Activated CD8-positive, alpha-beta memory T cell treated with anti-CD3 and anti-CD28 coated beads for 24 hours (primary cell): ENCODE results near the gene TAOK1.
A peak's percentile ranks its signal among the peaks of the same experiment; 100 is the strongest.
"Not testable (repeated sequence)": the region's sequence is repeated elsewhere in the genome, so short reads cannot be mapped to it uniquely, and the experiment has no call there.

Experiments
- DNase-seq: peaks from one replicate; pipeline ENCODE4 v3.0.0-alpha.2; 2020

Gene TAOK1

DNA sequence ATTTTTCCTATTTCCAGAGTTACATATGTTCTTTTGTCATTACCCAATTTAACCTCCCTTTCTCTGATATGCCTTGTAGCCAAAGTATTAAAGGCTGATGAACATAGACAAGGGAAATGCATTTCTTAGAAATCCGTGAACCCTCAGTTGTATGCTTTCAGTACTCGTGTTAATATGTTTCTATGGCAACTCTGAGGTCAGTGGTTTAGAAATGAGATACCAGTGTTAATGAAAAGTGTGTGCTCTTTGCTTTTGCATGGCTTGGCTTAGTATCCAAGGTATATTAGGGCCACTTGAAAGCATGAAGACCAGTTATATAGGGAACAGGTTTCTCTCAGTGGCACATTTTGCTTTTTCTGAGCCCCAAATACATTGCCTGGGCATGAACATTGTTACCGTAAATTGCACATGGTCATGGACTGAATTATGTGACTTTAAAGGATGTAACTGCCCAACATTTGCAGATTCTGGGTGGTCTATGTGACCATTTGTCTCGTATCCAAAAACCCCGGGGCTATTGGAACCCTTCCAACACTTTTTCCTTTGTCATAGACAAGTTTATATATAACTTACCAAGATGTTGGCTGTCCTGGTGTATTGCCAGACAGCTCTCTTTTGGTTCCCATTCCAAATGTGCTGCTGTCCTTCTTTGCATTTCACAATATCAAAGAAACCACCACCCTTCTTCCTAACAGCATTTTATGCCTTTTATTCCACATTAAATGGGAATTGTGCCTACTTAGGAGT lies 159.2 kb downstream of the TAOK1 start:
- DNase-seq, result no peak

DNA sequence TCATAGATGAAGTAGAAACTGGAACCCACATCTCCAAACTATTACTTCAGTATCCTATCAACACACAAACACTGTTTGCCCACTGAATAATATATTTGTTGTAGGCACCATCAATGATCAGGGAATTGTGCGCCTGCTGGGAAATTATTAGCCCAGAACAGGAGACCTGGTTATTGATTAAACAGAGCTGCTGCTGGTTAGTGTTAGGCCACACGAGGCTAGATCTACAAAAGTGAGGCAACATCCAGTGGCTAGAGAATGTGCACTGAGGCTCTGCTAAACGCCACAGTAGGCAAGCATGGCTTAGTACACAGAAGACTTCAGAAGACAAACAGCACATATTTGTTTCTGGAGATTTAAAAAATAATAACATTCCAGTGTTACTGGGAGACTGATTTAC lies 165.7 kb downstream of the TAOK1 start:
- no peak for DNase-seq

DNA sequence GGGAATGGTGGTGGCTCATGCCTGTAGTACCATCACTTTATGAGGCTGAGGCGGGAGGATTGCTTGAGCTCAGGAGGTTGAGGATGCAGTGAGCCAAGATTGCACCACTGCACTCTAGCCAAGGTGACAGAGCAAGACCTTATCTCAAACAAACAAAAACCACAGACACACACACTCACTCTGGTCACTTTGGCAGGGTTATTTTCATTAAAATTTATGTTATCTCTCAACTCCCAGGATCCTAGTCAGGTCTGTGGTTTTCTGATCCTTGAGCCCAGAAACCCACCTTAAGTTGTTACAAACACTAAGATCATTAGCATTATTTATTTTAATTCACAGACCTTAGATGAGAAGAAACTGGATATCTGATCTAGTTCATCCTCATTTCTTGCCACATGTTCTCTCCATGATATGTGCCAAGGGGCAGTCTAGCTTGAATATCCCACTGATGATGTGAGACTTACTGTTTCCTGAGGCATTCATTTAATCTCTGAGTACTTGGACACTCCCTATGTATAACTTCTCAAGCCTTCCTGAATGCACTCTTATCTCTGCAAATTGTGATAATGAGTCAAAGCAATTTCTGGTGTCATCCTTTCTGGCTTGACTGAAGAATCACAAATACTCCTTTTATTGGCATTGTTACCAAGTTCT lies 167.0 kb downstream of the TAOK1 start:
- no peak for DNase-seq

DNA sequence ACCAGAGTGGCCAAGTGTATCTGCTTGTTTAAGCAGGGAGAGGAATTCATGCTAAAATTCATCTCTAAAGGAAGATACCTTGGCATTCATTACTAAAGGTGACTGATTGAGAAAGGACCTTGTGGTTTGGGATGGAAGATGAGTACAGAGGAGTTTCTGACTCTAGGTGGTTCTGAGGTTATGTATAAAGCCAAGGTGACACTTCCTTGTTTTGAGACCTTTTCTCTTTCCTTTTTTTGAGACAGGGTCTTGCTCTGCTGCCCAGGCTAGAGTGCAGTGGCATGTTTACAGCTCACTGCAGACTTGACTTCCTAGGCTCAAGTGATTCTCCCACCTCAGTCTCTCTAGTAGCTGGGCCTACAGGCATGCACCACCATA lies 167.6 kb downstream of the TAOK1 start:
- DNase-seq, result no peak

DNA sequence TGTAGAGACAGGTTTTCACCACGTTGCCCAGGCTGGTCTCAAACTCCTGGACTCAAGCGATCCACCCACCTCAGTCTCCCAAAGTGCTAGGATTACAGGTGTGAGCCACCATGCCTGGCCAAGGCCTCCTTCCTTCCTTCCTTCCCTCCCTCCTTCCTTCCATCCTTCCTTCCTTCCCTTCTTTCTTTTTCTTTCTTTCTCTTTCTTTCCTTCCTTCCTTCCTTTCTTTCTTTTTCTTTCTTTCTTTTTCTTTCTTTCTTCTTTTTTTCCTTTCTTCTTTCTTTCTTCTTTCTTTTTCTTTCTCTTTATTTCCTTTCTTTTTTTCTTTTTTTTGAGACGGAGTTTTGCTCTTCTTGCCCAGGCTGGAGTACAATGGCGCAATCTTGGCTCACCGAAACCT lies 168.0 kb downstream of the TAOK1 start:
- not testable (repeated sequence) for DNase-seq

DNA sequence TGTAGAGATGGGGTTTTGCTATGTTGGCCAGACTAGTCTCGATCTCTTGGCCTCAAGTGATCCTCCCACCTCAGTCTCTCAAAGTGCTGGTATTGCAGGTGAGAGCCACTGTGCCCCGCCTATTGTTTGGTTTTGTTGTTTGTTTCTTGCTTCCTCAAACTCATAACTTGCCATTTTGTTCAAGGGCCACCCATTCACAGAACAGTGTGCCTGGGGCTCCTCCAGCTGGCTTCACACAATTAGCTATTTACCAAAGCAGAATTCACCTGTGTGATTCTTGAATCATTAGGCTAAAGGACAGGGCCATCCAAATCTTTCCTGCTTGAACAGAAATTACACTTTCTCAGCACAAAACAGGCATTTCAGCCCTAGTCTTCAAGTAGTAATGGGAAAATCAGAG lies 169.5 kb downstream of the TAOK1 start:
- no peak for DNase-seq

DNA sequence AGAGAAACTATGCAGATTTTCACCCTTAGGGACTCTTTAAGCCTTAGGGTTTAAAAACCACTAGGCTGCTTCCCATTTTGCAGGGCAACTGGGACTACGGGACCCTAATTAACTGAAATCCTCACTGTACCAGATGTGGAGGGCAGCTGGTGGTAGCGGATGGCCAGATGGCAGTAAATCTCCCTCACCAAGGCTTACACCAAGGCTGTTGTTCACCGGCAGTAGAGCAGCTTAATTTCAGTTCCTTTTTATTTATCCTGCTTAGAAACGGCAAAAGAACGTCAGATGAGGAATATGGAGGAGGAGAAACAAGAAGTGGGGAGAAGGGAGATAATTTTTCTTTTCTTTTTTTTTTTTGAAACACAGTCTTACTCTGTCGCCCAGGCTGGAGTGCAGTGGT lies 170.2 kb downstream of the TAOK1 start:
- peak; percentile 48 for DNase-seq

DNA sequence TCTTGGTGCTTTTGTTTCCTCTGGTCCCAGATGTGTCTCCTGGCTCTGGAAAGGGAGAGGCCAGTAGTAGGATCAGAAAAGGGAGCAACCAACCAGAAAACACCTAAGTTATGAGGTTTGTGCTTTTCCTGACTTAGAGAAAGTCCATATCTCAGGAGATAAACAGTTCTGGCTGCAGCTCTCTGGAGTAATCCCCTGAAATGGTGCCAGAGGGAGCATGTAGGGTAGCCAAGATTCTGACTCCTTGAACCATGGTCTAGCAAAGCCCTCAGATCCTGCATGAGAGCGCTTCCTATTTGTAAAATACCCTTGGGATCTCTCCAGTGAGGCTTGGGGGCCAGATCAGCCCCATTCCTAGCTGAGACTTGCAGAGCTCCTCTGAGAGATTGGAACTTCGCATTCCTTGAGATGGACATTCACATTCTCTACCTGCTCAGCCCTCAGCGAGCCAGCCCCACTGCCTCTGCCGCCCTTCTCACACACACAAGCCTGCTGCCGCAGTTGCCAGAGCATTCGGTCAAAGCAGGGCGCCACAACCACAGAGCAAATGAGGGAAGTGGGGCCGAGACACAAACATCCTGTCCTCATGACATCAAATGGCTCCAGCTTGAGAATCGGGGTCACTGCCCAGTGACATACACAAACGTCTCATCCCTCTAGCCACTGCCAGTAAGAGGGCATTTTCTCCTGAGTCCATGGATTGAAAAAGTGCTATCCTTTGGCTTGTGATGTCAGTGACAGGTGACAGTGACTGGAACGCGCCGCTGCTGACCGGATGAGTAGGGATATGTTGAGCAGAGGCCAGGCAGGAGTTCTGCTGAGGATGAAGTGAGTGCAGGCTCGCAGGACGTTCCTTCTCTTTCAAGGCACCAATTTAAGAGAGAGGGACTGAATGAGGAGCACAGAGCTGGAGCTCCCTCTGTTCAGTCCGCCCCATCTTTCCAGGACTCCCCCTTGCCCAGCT lies 171.7 kb downstream of the TAOK1 start:
- no peak for DNase-seq

DNA sequence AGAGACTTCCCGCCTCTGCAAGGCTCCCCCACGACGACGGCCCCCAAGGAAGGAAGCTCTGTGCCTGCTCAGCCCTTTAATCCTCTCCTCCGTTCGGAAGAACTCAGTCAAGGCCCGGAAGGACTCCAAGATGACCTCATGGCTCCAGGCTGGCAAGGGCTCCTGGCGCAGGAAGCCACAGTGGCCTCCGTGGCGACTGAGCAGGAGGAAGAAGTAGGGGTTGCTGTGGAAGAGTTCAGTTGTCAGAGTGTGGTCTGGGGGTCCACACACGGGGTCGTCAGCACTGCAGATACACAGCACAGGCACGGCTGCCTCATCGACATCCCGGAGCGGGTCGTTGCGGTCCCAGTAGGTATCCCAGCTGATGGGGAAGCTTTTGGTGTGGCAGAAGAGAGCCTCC lies 172.5 kb downstream of the TAOK1 start:
- no peak for DNase-seq

DNA sequence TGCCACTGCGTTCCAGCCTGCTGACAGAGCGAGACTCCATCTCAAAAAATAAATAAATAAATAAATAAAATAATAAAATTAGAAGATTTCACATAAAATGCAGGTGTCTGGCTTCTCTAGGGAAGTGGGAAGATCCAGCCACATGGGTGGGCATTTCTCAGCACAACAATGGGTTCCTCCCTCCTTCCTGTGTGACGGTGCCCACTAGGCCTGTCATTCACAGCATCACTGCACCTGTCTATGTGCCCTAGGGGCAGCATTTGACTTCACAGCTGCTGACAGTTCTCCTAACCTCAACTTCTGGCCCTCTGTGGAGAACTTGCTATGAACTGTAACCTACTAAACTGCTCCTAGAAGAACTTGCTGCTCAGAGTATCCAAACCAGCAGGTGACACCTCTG lies 173.7 kb downstream of the TAOK1 start:
- DNase-seq, result peak; percentile 53

DNA sequence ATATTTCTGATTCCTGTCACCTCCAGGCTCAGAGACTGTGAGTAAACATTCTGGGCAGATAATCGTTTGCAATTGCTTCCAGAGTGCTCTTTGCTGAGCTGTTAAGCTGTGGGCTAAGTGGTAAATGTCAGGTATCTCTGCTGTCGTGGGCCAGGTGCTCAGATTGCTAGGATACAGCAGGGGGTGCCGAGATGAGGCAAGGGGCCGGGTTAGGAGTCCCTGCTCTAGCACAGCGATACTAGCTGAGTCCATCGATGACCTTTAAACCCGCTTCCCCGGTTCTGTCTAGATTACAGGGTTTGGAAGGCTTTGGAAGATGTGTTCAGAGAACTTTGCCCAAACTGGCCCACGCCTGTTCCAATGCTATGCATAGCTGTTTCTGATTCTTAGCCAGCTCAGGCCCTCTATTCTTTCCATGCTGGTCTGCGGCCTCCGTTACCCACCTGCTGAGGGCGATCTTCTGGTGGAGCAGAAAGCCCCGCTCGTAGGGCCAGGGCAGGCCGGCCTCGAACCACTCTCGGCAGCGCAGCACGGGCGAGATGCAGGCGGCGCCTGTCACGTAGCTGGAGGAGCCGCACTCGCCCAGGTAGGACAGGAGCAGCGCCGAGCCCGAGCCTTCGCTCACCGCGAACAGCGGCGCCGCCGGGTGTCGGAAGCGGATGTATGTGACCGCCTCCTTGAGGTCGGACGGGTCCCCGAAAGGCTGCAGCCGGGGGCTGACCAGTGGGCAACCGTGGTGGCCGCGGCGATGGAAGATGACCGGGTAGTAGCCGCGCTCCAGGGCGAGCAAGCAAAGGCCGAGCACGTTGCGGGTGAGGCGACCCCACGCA lies 175.7 kb downstream of the TAOK1 start:
- peak; percentile 84 for DNase-seq

DNA sequence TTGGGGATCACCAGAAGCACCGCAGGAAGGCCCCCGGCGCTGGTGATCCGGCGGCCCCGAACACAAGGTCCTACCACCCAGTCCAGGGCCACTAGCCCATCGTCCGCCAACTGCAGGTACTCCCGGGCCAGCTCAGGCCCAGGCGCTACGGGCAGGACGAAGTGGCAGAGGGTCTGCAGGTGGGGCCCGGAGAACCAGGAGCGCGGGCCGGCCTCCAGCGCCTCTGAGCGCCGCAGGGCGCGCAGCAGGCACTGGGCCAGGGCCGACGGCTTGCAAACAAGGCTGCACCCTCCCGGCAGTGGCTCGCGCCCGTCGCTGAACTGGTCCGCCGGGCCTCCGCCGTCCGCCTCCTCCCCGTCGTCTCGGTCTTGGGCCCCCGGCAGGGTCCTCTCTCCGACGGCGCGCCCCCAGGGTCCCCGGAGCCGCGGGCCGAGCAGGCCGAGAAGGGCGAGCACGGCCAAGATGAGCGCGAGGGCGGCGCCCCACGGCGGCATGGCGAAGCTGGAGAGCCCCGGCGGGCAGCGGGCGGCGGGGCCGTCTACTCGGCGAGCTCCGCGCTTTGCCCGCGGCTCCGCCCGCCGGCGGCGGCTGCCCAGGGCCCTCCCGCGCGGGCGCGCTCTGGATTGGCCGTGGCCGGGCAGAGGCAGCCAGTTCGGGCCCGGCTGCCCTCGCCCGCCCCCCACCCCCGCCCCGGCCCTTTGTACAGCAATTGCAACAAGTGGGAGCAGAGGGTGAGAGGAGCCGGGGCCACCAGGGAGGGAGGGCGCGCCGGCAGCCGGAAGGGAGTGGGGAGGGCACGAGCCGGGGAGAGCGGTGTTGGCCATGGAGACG lies 176.5 kb downstream of the TAOK1 start, which contains the start of gene ABHD15:
Gene ABHD15 (minus strand): TSS at position 565 of the 831 bp plus-strand sequence. CDS start 71 bp downstream, at position 494.
- peak; percentile 86 for DNase-seq

DNA sequence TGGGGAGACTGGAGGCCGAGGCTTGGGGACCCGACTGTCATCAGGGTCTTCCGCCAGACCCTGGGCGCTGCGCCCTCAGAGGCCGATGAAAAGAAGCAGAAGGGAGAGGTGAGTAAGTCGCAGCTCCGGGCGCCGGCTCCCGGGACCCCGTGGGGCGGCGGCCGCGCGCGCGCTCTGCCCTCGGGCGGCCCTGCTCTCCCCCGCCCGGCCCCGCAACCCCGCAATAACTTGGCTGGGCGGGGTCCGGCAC lies 177.1 kb downstream of the TAOK1 start:
- DNase-seq, result no peak

DNA sequence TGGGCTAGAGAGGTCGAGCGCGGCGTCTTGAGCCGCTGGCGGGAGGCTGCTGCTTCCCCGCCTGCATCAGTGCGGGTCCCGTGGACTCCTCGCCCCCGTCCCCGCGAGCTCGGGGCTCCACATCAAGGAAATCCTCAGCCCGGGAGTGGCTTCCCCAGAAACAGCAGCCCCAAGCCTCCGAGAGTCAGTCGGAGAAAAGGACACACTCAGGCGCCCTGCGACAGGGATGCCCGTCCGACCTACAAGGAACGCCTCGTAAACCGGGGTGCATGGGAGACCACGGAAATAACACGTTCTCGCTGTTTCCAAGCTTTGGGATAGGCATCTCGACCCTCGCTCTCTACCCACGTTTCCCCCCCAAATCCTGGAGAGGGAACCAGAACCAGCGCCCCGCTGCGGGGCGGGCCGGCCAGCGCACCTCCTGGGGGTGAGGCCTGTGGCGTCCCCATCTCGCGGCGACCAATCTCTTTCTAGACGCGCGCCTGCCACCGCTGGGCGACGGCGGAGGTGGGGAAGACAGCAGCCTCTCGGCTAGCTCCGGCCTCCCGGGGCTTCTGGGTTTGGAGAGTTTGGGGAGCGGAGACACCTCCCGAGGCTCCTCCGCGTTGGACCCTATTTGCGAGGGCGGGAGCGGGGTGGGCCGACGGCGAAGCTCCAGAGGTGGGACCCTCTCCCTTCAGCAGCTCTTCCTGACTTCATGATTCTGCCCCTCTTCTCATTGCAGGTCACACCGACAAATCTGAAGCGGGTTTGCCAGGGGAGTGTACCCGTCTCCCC lies 177.6 kb downstream of the TAOK1 start:
- DNase-seq, result peak; percentile 89

DNA sequence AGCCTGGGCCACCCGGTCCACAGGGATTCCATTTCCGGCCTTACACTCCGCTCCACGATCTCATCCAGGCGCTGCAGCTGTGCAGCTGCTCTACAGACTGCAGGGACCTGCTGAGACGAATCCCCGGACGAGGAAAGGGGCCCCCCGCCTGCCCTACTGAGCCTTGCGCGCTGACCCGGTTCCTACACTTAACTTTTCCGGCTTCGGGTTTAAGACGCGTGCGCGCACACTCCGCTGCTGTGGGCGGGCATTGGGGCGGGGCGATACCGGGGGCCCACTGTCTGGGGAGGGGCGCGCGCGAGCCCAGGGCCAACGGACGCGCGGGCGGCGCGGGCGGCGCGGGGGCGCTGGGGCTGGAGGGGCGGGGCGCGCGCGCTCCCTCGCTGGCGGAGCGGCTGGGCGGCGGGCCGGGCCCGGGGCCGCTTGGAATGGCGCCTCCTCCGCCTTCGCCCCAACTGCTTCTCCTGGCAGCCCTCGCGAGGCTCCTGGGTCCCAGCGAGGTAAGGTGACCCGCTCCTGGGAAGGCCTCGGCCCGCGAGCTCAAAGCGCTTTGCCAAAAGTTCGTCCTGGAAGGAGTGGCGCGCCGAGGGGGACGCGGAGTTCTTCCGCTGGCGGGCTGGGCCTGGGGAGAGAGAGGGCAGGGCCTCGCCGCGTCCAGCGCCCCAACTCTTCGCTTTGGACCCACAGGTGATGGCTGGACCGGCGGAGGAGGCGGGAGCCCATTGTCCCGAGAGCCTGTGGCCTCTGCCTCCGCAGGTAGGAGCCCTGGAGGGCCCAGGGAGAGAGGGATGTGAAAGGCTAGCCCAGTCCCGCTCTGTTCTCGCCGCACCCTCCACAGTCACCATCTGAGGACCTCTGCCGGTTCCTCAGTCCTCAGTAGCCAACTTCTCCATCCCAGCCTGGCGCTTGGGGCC lies 178.4 kb downstream of the TAOK1 start, which contains the start of gene TP53I13:
Gene TP53I13 (plus strand): TSS at position 371 of the 914 bp plus-strand sequence. CDS start 58 bp downstream, at position 429.
- peak; percentile 93 for DNase-seq

DNA sequence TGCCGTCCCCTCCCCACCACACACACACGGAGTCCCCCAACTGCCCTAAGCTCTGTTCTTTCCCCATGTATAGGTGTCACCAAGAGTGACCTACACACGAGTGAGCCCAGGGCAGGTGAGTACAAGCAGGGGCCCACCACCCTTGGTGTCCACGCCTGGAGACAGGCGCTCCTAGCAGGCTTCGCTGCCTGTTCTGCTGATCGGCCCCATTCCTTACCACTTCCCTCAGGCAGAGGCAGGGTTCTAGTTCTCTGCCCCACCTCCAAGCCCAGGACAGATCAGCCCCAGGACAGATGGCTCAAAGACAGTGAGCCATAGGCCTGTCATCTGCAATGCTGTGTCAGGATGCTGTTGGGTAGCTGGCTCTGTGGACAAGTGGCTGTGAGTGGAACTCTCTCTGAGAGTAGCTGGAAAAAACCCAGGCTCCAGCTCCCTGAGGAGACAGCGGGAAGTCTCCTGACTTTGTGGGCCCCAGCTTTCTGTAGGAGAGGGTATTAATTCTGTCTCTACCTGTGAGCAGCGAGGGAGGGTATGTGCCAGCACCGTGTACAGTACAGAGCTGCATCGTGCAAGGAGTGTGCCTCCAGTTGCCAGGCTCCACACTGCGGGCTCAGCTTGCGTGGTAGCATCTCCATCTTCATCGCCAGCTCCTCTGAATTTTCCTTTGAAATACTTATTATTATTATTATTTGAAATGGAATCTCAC lies 179.2 kb downstream of the TAOK1 start:
- DNase-seq, result no peak

DNA sequence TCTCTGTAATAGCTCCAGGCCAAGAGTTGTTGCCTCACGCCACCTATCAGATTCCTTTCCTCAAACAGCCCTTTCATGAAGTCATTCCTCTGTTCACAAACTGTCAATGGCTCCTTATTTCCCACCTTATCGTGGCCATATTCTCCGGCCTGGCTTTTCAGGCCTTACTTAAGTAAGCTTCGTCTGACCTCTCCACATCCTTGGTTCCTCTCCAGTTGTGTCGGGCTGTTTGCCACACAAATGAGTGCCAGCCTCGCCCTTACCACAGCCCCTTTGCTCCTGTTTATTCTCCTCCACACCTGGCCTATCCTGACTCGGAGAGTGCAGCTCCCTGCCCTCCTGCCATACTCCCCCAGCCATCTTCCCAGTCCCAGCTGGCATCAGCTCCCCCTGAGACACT lies 180.4 kb downstream of the TAOK1 start:
- DNase-seq, result peak; percentile 55

DNA sequence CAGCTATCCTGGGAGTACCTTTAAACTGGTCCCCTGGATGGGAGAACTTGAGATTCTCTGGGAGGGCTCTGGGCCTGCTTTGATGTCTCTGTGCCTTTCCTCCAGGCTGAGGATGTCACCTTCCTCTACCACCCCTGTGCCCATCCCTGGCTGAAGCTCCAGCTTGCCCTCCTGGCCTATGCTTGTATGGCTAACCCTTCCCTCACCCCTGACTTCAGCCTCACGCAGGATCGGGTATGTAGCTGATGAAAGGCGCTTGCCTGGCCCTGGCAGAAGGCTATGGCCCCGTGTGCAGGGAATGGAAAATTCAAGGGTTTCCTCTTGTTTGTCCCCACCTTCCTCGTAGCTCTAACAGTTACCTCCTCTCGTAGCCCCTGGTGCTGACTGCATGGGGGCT lies 181.3 kb downstream of the TAOK1 start:
- no peak for DNase-seq
